HEK293T (cell line): ENCODE results near the gene GLUD2.

Experiments used
- CTBP1 ChIP-seq: fragments of 450-650 bp; IDR thresholded peaks from 2 replicates; pipeline ENCODE4 v1.6.1; 2016; ENCODE audit warnings: borderline replicate concordance
- ELF4 ChIP-seq: fragments of 450-650 bp; IDR thresholded peaks from 2 replicates; pipeline ENCODE4 v1.6.1; 2017; ENCODE audit warnings: antibody characterized with exemption
- FOXK2 ChIP-seq: fragments of 450-650 bp; IDR thresholded peaks from 2 replicates; pipeline ENCODE4 v1.6.1; 2016; ENCODE audit warnings: mild to moderate bottlenecking
- FOXM1 ChIP-seq: fragments of 450-650 bp; IDR thresholded peaks from 2 replicates; pipeline ENCODE4 v1.6.1; 2017; ENCODE audit warnings: mild to moderate bottlenecking, borderline replicate concordance
- SP1 ChIP-seq: fragments of 450-650 bp; IDR thresholded peaks from 2 replicates; pipeline ENCODE4 v1.6.1; 2017
- SUZ12 ChIP-seq: fragments of 450-650 bp; IDR thresholded peaks from 2 replicates; pipeline ENCODE4 v1.6.1; 2016; ENCODE audit warnings: mild to moderate bottlenecking

- TF ChIP-seq SP1 = no peak
- TF ChIP-seq ELF4 = no peak
- TF ChIP-seq CTBP1 = no peak
- TF ChIP-seq FOXM1 = no peak
- no peak for TF ChIP-seq FOXK2
- TF ChIP-seq SUZ12 = no peak
Observed at GRCh38 chrX:121009764-121010163, 37.6 kb upstream of the GLUD2 start.
